HFFc6 (cell line): ENCODE measurements around the gene EVPL. TPM values are rescaled to one million over a fixed set of nuclear protein-coding genes. Genes with fewer than 3 reads are reported as not detected.

Experiments used
- DNase-seq: peaks from one replicate; pipeline ENCODE4 v3.0.0-alpha.2; 2018
- H3K27ac Mint-ChIP-seq: 2 replicates; pipeline ENCODE4 v1.8.0; 2020; ENCODE audit warnings: mild to moderate bottlenecking, mixed read lengths
- H3K27me3 Mint-ChIP-seq: 2 replicates; pipeline ENCODE4 v1.8.0; 2021; ENCODE audit warnings: mild to moderate bottlenecking, moderate library complexity, mixed read lengths; ENCODE audit not compliant: insufficient read depth
- H3K36me3 Mint-ChIP-seq: 2 replicates; pipeline ENCODE4 v1.8.0; 2021; ENCODE audit warnings: low read depth, mixed read lengths
- H3K4me1 Mint-ChIP-seq: 2 replicates; pipeline ENCODE4 v1.8.0; 2020; ENCODE audit warnings: low read depth, mixed read lengths
- H3K4me3 Mint-ChIP-seq: 2 replicates; pipeline ENCODE4 v1.8.0; 2020; ENCODE audit warnings: mild to moderate bottlenecking, moderate library complexity, mixed read lengths
- H3K9me3 Mint-ChIP-seq: 2 replicates; pipeline ENCODE4 v1.8.0; 2020; ENCODE audit warnings: mild to moderate bottlenecking, mixed read lengths
- CTCF ChIP-seq: fragments of 200-600 bp; sonication (generic); IDR thresholded peaks from 2 replicates; pipeline ENCODE4 v1.5.0; 2021; ENCODE audit warnings: antibody characterized with exemption, mild to moderate bottlenecking
- long read RNA-seq: library from polyadenylated mRNA; unstranded; transcript quantifications from one replicate; pipeline ENCODE4 v2.0.0, GENCODE V29; 2019
- total RNA-seq, 6 experiments: library from RNA; stranded (reverse); fragmentation: NEBNext Ultra II Directional; extraction: Animal tissue kit (Norgen Biotek cat#: 25700); gene quantifications; 2 replicates in 1 of 6; 3 replicates in 5 of 6; pipeline ENCODE4 v1.2.3, GENCODE V29; 2021

EVPL gene
- total RNA-seq, result not detected
- long read RNA-seq, result 0 reads

GRCh38 chr17:76027159-76027839, at the start of gene EVPL:
EVPL (minus strand) TSS chr17:76027306; CDS start chr17:76027198, 108 bp downstream.
- Mint-ChIP-seq H3K4me3 (no peak within 1 kb of the TSS), H3K4me1 (peaks cover 9% of the 10 kb centered on the region), H3K36me3 (no peaks in the 10 kb centered on the region), H3K27ac (no peak within 1 kb of the TSS), H3K9me3 (no peaks in the 10 kb centered on the region), H3K27me3 (peaks cover 7% of the 10 kb centered on the region)
- no peak for DNase-seq
- TF ChIP-seq CTCF, result no peak

- H3K27me3 Mint-ChIP-seq, result peaks cover 56% of the 10 kb centered on the region
- no peak for TF ChIP-seq CTCF
- peaks cover 14% of the 10 kb centered on the region for H3K4me1 Mint-ChIP-seq
- H3K36me3 Mint-ChIP-seq, result peaks cover 8% of the 10 kb centered on the region
- H3K9me3 Mint-ChIP-seq, result no peaks in the 10 kb centered on the region
- no peak for DNase-seq
- no peak overlapping the region for H3K27ac Mint-ChIP-seq
- H3K4me3 Mint-ChIP-seq, result no peak overlapping the region
Observed at GRCh38 chr17:76076146-76076764, 49.1 kb upstream of the EVPL start.

- no peak for DNase-seq
- Mint-ChIP-seq H3K27me3 (peaks cover 53% of the 10 kb centered on the region), H3K36me3 (peaks cover 8% of the 10 kb centered on the region), H3K4me3 (no peak overlapping the region), H3K4me1 (peaks cover 21% of the 10 kb centered on the region), H3K27ac (no peak overlapping the region), H3K9me3 (no peaks in the 10 kb centered on the region)
- TF ChIP-seq CTCF, result no peak
Observed at GRCh38 chr17:76075364-76076145, 48.4 kb upstream of the EVPL start.

- Mint-ChIP-seq H3K27me3 (peaks cover 50% of the 10 kb centered on the region), H3K9me3 (no peaks in the 10 kb centered on the region), H3K4me1 (peaks cover 26% of the 10 kb centered on the region), H3K4me3 (no peak within 1 kb of the TSS), H3K27ac (no peak within 1 kb of the TSS), H3K36me3 (peaks cover 8% of the 10 kb centered on the region)
- DNase-seq, result no peak
- no peak for TF ChIP-seq CTCF
Observed at GRCh38 chr17:76074390-76075363, 47.6 kb upstream of the EVPL start, which contains the start of gene GALR2. GALR2 (plus strand) TSS chr17:76074781; CDS start chr17:76074884, 103 bp downstream.
